Measurements from ENCODE around the gene XPO4. TPM values are rescaled to one million over a fixed set of nuclear protein-coding genes. Genes with fewer than 3 reads are reported as not detected.

Gene XPO4
- total and polyA plus RNA-seq, 2 of the 13 experiments (the other 11 are each of a cell fraction or from before 2014, with no cell fraction given), result 8.4 to 24.8 TPM

DNA sequence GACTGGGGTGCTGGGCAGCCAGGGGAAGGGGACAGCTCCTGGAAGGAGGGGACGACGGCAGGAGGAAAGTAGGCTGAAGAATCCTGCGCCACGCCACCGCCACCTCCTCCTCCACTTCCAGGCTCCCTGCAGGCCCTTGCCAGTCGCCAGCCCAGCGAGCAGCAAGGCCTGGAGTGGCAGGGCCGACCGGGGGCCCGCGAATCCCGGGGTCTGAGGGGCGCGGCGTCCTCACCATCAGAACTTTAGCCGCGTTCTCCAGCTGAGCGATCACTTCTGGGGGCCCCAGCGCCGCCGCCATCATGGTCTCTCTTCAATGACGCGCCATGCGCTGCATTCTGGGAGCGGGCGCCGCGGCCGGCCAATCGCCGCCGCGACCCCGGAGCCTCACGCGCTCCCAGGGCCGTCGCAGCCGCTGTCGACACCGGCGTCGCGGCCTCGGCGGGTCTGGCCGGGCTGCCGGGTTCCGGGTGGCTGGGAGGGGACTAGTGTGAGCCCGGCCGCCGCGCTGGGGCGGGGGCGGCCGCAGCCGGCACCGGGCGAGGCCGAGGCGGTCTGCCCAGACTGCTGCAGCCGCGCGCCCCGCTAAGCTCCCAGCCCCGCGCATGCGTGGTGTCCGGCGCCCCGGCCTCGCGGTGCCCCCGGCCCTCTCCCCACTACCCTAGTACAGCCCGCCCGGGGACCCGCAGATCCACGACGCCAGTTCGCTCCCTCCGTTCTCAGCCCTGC lies at the start of gene XPO4 (continued):
- TF ChIP-seq ZNF660 (CRISPR knock-in tag; IDR thresholded peaks at IDR 0.05; ENCODE audit: borderline replicate concordance, low read depth) (no peak), MAF1 (CRISPR knock-in tag; IDR thresholded peaks at IDR 0.05; ENCODE audit: borderline replicate concordance) (no peak), RFX5 (IDR thresholded peaks at IDR 0.05; ENCODE audit: low read depth, low read length) (no peak), TIGD3 (CRISPR knock-in tag; IDR thresholded peaks at IDR 0.05; ENCODE audit: borderline replicate concordance) (no peak), SIN3B (IDR thresholded peaks at IDR 0.05; ENCODE audit: low read length) (peak; percentile 72; the same call in 1 of the 2 replicates), TBX2 (CRISPR knock-in tag; IDR thresholded peaks at IDR 0.05; ENCODE audit: borderline replicate concordance) (peak; percentile 16; the same call in 1 of the 2 replicates), PAX8 (CRISPR knock-in tag; IDR thresholded peaks at IDR 0.05; ENCODE audit: borderline replicate concordance) (0 out of 2 replicates have a peak, but pooled peaks have one; percentile 70), CCAR2 (optimal IDR thresholded peaks at IDR 0.05; ENCODE audit: low read depth, low read length) (no peak), ATF3 (CRISPR knock-in tag; IDR thresholded peaks at IDR 0.05) (no peak), POLR2AphosphoS5 (IDR thresholded peaks at IDR 0.05; ENCODE audit: low read depth, low read length) (peak; percentile 47; the same call in 1 of the 2 replicates), ARNTL (CRISPR knock-in tag; IDR thresholded peaks at IDR 0.05) (no peak), ATRX (CRISPR knock-in tag; IDR thresholded peaks at IDR 0.05; ENCODE audit: borderline replicate concordance) (no peak), ZNF710 (CRISPR knock-in tag; IDR thresholded peaks at IDR 0.05; ENCODE audit: borderline replicate concordance) (0 out of 2 replicates have a peak, but pooled peaks have one; percentile 28), ZNF670 (CRISPR knock-in tag; IDR thresholded peaks at IDR 0.05; ENCODE audit: borderline replicate concordance) (no peak; the same call in 1 of the 2 replicates), NFIC (IDR thresholded peaks at IDR 0.05; ENCODE audit: low read length) (no peak), TGIF2 (CRISPR knock-in tag; IDR thresholded peaks at IDR 0.05) (peak; percentile 36; the same call in 1 of the 2 replicates)
- TF ChIP-seq, protein P1, sequence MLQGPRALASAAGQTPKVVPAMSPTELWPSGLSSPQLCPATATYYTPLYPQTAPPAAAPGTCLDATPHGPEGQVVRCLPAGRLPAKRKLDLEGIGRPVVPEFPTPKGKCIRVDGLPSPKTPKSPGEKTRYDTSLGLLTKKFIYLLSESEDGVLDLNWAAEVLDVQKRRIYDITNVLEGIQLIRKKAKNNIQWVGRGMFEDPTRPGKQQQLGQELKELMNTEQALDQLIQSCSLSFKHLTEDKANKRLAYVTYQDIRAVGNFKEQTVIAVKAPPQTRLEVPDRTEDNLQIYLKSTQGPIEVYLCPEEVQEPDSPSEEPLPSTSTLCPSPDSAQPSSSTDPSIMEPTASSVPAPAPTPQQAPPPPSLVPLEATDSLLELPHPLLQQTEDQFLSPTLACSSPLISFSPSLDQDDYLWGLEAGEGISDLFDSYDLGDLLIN (CRISPR knock-in tag; IDR thresholded peaks at IDR 0.05; ENCODE audit: borderline replicate concordance), result no peak
- TF ChIP-seq, protein P2, sequence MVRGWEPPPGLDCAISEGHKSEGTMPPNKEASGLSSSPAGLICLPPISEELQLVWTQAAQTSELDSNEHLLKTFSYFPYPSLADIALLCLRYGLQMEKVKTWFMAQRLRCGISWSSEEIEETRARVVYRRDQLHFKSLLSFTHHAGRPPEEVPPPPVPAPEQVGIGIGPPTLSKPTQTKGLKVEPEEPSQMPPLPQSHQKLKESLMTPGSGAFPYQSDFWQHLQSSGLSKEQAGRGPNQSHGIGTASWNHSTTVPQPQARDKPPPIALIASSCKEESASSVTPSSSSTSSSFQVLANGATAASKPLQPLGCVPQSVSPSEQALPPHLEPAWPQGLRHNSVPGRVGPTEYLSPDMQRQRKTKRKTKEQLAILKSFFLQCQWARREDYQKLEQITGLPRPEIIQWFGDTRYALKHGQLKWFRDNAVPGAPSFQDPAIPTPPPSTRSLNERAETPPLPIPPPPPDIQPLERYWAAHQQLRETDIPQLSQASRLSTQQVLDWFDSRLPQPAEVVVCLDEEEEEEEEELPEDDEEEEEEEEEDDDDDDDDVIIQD (CRISPR knock-in tag; IDR thresholded peaks at IDR 0.05; ENCODE audit: low read depth), result no peak
- TF ChIP-seq, protein P3, sequence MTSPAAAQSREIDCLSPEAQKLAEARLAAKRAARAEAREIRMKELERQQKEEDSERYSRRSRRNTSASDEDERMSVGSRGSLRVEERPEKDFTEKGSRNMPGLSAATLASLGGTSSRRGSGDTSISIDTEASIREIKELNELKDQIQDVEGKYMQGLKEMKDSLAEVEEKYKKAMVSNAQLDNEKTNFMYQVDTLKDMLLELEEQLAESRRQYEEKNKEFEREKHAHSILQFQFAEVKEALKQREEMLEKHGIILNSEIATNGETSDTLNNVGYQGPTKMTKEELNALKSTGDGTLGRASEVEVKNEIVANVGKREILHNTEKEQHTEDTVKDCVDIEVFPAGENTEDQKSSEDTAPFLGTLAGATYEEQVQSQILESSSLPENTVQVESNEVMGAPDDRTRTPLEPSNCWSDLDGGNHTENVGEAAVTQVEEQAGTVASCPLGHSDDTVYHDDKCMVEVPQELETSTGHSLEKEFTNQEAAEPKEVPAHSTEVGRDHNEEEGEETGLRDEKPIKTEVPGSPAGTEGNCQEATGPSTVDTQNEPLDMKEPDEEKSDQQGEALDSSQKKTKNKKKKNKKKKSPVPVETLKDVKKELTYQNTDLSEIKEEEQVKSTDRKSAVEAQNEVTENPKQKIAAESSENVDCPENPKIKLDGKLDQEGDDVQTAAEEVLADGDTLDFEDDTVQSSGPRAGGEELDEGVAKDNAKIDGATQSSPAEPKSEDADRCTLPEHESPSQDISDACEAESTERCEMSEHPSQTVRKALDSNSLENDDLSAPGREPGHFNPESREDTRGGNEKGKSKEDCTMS (CRISPR knock-in tag; conservative IDR thresholded peaks at IDR 0.05), result no peak

Measured in HepG2 (cell line).